ENCODE results near the gene OSGIN1. TPM values are rescaled to one million over a fixed set of nuclear protein-coding genes. Genes with fewer than 3 reads are reported as not detected.

OSGIN1 gene
- total and polyA plus RNA-seq, 9 donors = 0.65 to 9.3 (median 5.4) TPM

DNA sequence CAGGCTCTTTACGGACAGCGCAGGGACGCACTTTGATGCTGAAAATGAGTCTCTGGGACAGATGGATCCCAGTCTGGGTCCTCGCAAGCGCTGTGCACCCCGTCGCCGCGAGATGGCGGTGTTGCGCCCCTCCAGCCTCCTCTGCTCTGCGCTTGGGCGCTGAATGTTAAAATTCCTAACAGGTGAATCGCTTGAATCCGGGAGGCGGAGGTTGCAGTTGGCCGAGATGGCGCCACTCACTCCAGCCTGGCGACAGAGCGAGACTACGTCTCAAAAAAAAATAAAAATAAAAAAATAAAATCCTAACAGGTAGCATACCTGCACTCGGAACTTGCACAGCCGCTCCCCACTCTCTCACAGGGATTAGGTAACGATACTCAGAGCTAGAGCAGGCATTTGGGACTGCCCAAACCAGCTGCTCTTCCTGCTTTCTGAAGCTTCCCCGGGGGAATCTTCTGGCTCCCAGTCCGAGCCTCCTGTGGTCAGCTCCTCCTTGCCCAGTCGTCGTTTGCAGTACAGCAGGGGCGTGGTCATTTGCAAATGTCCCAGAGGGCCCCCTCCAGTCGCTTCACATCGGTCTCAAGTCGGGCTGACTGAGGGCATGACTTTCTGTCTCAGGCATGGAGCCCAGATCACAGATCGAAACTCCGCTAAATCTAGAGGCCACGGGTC lies 26.2 kb upstream of the OSGIN1 start:
- Histone ChIP-seq H3K36me3 (no peaks in the 10 kb centered on the region), H3K27me3 (no peaks in the 10 kb centered on the region), H3K4me3 (no peak overlapping the region), H3K9me3 (no peaks in the 10 kb centered on the region), H3K27ac (no peak overlapping the region), H3K4me1 (ENCODE audit: insufficient read depth) (no peaks in the 10 kb centered on the region)
- peak; percentile 55 to 85 (median 76) for DNase-seq
- TF ChIP-seq POLR2A (IDR thresholded peaks at IDR 0.05) = no peak
- TF ChIP-seq, protein P1, sequence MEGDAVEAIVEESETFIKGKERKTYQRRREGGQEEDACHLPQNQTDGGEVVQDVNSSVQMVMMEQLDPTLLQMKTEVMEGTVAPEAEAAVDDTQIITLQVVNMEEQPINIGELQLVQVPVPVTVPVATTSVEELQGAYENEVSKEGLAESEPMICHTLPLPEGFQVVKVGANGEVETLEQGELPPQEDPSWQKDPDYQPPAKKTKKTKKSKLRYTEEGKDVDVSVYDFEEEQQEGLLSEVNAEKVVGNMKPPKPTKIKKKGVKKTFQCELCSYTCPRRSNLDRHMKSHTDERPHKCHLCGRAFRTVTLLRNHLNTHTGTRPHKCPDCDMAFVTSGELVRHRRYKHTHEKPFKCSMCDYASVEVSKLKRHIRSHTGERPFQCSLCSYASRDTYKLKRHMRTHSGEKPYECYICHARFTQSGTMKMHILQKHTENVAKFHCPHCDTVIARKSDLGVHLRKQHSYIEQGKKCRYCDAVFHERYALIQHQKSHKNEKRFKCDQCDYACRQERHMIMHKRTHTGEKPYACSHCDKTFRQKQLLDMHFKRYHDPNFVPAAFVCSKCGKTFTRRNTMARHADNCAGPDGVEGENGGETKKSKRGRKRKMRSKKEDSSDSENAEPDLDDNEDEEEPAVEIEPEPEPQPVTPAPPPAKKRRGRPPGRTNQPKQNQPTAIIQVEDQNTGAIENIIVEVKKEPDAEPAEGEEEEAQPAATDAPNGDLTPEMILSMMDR (IDR thresholded peaks at IDR 0.05) = peak; percentile 59 to 92 (median 73)
- intact Hi-C loops (cut with DNase I) = no loop called here
- 21 to 23% (median 22%) methylated on average over 35 of the region's 35 CpGs for WGBS, 3 donors

DNA sequence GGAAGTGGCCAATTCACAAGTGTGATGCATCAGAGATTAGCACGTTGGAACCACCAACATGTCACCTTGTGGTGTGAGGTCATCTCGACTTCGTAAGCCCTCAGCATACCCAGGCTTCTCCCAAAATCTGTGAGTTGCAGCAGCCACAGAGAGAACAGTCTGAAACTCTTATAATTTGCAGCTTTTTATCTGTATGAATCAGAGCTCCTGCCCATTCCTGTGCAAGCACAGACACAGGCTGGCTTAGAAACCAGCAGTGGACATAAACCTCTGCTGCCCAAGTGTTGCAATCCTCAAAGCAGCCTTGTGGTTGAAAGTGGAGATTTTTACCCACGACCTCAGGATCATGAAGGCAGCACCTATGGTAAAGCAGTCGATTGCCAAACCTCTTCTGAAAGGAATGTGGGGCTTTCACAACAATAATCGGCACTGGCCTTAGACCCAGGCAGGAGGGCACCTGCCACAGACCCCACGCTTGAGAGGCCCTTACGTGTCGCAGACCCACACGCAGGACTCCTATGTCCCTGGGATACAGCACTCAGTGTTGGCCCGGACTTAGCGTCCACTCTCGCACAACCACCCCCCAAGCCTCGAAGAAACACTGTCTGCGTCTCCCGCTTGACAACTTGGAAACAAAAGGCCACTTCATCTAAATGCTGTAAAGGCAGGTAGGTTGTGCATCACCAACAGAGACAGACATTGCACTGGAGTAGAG lies 24.5 kb upstream of the OSGIN1 start:
- Histone ChIP-seq H3K4me1 (ENCODE audit: insufficient read depth) (no peaks in the 10 kb centered on the region), H3K4me3 (no peak overlapping the region), H3K36me3 (no peaks in the 10 kb centered on the region), H3K27ac (no peak overlapping the region), H3K27me3 (no peaks in the 10 kb centered on the region), H3K9me3 (no peaks in the 10 kb centered on the region)
- 83 to 84% (median 84%) methylated on average over 16 of the region's 16 CpGs for WGBS, 3 donors
- TF ChIP-seq, protein P1 (IDR thresholded peaks at IDR 0.05) = no peak
- TF ChIP-seq EP300 (IDR thresholded peaks at IDR 0.05) = no peak
- TF ChIP-seq POLR2A (IDR thresholded peaks at IDR 0.05) = no peak
- no peak for DNase-seq
- intact Hi-C loops (cut with DNase I) = no loop called here

DNA sequence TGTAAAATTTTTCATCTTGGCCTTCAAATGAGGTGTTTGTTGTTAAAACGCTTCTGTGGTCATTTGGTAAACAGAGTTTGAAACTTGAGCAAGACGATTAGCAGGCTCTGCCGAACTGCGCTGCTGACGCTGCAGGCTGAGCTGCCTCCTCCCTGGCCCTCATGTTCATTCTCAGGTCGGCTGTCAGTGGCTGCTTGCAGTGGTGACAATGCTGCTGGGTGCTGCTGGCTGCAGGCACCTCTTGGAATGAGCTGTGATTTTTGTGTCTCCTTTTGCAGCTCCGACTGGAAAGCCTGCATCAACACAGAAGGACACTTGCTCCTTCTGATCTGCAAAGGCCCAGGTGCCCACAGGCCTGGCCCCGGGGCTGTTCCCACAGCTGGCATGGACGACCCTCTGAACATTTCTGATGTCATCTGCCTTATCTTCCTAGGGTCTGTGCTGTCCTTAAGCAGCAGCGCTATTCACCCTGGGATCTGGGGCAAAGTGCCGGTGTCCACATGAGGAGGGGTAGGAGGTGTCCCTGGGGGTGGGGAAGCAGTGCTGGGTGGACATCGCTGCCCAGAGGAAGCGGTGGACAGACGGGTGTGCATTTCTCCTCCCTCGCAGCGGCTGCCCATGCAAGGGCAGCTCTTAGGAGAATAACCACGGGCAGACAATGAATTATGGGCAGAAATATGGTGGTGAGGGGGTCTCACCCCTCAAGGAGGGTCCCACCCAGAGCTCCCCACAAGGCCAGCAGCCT lies 23.1 kb upstream of the OSGIN1 start:
- 48 to 73% (median 59%) methylated on average over 17 of the region's 17 CpGs for WGBS, 3 donors
- no peaks in the 10 kb centered on the region for H3K4me1 ChIP-seq (ENCODE audit: insufficient read depth)
- no peak for DNase-seq
- H3K4me3 ChIP-seq = no peak overlapping the region
- intact Hi-C loops (cut with DNase I) = no loop called here
- no peaks in the 10 kb centered on the region for H3K27me3 ChIP-seq
- no peak for TF ChIP-seq POLR2A (IDR thresholded peaks at IDR 0.05)
- TF ChIP-seq, protein P1 (IDR thresholded peaks at IDR 0.05) = no peak
- TF ChIP-seq EP300 (IDR thresholded peaks at IDR 0.05) = no peak
- no peak overlapping the region for H3K27ac ChIP-seq
- H3K9me3 ChIP-seq = no peaks in the 10 kb centered on the region
- H3K36me3 ChIP-seq = no peaks in the 10 kb centered on the region

DNA sequence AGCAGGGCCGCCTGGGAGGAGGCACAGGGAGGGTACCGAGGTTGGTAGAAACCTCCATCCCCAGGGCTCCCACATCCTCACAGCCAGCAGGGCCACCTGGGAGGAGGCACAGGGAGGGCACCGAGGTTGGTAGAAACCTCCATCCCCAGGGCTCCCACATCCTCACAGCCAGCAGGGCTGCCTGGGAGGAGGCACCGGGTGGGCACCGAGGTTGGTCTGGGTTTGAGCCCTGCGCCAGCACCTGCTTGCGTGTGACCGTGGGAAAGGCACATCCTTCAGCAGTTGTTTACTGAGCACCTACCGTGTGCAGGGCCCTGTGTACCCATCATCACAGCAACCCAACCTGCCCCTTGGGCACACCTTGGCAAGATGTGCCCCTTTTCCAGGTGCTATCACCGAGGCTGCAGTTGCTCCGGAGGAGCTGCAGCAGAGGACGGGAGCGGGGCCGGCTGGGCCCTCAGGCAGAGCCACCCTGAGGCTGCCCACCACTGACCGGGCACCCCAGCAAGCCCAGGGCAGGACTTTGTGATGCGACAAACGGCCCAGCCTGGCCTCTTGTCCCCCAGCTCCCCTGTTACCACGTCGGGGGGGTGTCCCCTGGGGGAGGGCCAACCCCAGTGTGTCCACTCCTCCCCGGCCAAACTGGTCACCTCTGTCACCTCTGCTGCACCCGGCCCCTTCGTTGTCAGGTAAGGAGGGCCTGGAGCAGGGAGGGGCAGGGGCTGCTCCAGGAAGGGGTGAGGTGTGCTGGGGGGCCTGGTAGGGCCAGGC lies 22.1 kb upstream of the OSGIN1 start:
- no peaks in the 10 kb centered on the region for H3K36me3 ChIP-seq
- H3K9me3 ChIP-seq = no peaks in the 10 kb centered on the region
- no peak overlapping the region for H3K4me3 ChIP-seq
- TF ChIP-seq EP300 (IDR thresholded peaks at IDR 0.05) (no peak), POLR2A (IDR thresholded peaks at IDR 0.05) (no peak)
- TF ChIP-seq, protein P1 (IDR thresholded peaks at IDR 0.05) = no peak
- intact Hi-C loops (cut with DNase I) = no loop called here
- DNase-seq = no peak
- WGBS, 3 donors = 75 to 82% (median 81%) methylated on average over 22 of the region's 22 CpGs
- H3K27me3 ChIP-seq = no peaks in the 10 kb centered on the region
- no peaks in the 10 kb centered on the region for H3K4me1 ChIP-seq (ENCODE audit: insufficient read depth)
- no peak overlapping the region for H3K27ac ChIP-seq

All from ovary (tissue), 9 donors.